ENCODE data around the gene PTGIR. TPM values are rescaled to one million over a fixed set of nuclear protein-coding genes. Genes with fewer than 3 reads are reported as not detected.
A peak's percentile ranks its signal among the peaks of the same experiment; 100 is the strongest.

The PTGIR gene
- 1 to 10 TPM in 2 of 3 donors, under 1 TPM in 1; 0.75 to 1.4 (median 1.0) TPM for total RNA-seq
- total RNA-seq (2013) = 2.5 TPM

GRCh38 chr19:46624958-46625661 lies at the start of gene PTGIR:
PTGIR (minus strand) TSS chr19:46625089; CDS start chr19:46624225, 864 bp downstream.
- Histone ChIP-seq H3K4me3 (ENCODE audit: low read length) (no peak within 1 kb of the TSS), H3K9me3 (ENCODE audit: control insufficient read depth, insufficient read depth, low read length) (no peaks in the 10 kb centered on the region), H3K27me3 (ENCODE audit: control insufficient read depth, insufficient read depth, low read length) (no peaks in the 10 kb centered on the region), H3K4me1 (ENCODE audit: control insufficient read depth, insufficient read depth, low read length) (peaks cover 16% of the 10 kb centered on the region), H3K27ac (ENCODE audit: low read length) (no peak within 1 kb of the TSS), H3K36me3 (ENCODE audit: control insufficient read depth, insufficient read depth, low read length) (no peaks in the 10 kb centered on the region)
- intact Hi-C loops (cut with micrococcal nuclease) = no loop called here
- H3K36me3 Mint-ChIP-seq = no peaks in the 10 kb centered on the region
- TF ChIP-seq CTCF (IDR thresholded peaks at IDR 0.05) = no peak
- DNase-seq (peak in 1 of 2 donors; percentile 33), ATAC-seq (no peak)
- H3K4me3 Mint-ChIP-seq = no peak within 1 kb of the TSS
- peaks cover 6 to 27% of the 10 kb centered on the region in 2 donors for H3K27me3 Mint-ChIP-seq (ENCODE audit: low read depth in 2 of 2)
- H3K4me1 Mint-ChIP-seq = peaks cover 0 to 11% of the 10 kb centered on the region in 2 donors
- no peak within 1 kb of the TSS for H3K27ac Mint-ChIP-seq
- 20% methylated on average over 13 of the region's 13 CpGs for WGBS (ENCODE audit: insufficient coverage)
- H3K9me3 Mint-ChIP-seq = no peaks in the 10 kb centered on the region

- intact Hi-C loops (cut with micrococcal nuclease) = no loop called here
Measured at GRCh38 chr19:46670813-46671212, 45.9 kb upstream of the PTGIR start.

DNA sequence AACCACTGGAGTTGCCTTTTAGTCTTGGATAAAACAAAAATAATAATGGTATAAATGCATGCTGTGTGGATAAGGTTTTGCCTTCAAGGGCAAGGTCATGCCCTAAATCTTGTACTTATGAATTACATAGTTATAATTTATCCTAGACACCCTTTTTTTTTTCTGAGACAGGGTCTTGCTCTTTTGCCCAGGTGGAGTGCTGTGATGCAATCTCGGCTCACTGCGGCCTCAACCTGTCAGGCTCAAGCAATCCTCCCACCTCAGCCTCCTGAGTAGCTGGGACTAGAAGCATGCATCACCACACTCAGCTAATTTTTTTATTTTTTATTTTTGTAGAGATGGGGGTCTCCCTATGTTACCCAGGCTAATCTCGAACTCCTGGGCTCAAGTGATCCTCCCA lies 43.8 kb upstream of the PTGIR start:
- H3K36me3 Mint-ChIP-seq = no peaks in the 10 kb centered on the region
- ATAC-seq (no peak), DNase-seq (no peak)
- no peak overlapping the region for H3K4me3 ChIP-seq (ENCODE audit: low read length)
- no peaks in the 10 kb centered on the region for H3K27me3 Mint-ChIP-seq (ENCODE audit: low read depth in 2 of 2)
- WGBS (ENCODE audit: insufficient coverage) = 90% methylated on average over 3 of the region's 3 CpGs
- no peaks in the 10 kb centered on the region for H3K9me3 ChIP-seq (ENCODE audit: control insufficient read depth, insufficient read depth, low read length)
- no peaks in the 10 kb centered on the region for H3K9me3 Mint-ChIP-seq
- H3K27ac ChIP-seq (ENCODE audit: low read length) = no peak overlapping the region
- intact Hi-C loops (cut with micrococcal nuclease) = no loop called here
- H3K4me1 Mint-ChIP-seq = no peaks in the 10 kb centered on the region
- peaks cover 15% of the 10 kb centered on the region for H3K36me3 ChIP-seq (ENCODE audit: control insufficient read depth, insufficient read depth, low read length)
- no peaks in the 10 kb centered on the region for H3K4me1 ChIP-seq (ENCODE audit: control insufficient read depth, insufficient read depth, low read length)
- no peak overlapping the region for H3K27ac Mint-ChIP-seq
- H3K4me3 Mint-ChIP-seq = no peak overlapping the region
- no peak for TF ChIP-seq CTCF (IDR thresholded peaks at IDR 0.05)
- no peaks in the 10 kb centered on the region for H3K27me3 ChIP-seq (ENCODE audit: control insufficient read depth, insufficient read depth, low read length)

More at GRCh38 chr19:46670813-46671212, 45.9 kb upstream of the PTGIR start:
- H3K9me3 Mint-ChIP-seq = no peaks in the 10 kb centered on the region
- H3K27me3 Mint-ChIP-seq (ENCODE audit: low read depth in 2 of 2) = no peaks in the 10 kb centered on the region
- Histone ChIP-seq H3K4me3 (ENCODE audit: low read length) (no peak overlapping the region), H3K4me1 (ENCODE audit: control insufficient read depth, insufficient read depth, low read length) (no peaks in the 10 kb centered on the region), H3K9me3 (ENCODE audit: control insufficient read depth, insufficient read depth, low read length) (no peaks in the 10 kb centered on the region), H3K36me3 (ENCODE audit: control insufficient read depth, insufficient read depth, low read length) (peaks cover 35% of the 10 kb centered on the region), H3K27me3 (ENCODE audit: control insufficient read depth, insufficient read depth, low read length) (no peaks in the 10 kb centered on the region), H3K27ac (ENCODE audit: low read length) (no peak overlapping the region)
- ATAC-seq (no peak), DNase-seq (no peak)
- peaks cover 0 to 6% of the 10 kb centered on the region in 2 donors for H3K4me1 Mint-ChIP-seq
- H3K36me3 Mint-ChIP-seq = no peaks in the 10 kb centered on the region
- peak overlapping the region; percentile 14 to 58 for H3K27ac Mint-ChIP-seq
- TF ChIP-seq CTCF (IDR thresholded peaks at IDR 0.05) = no peak
- no peak overlapping the region for H3K4me3 Mint-ChIP-seq

DNA sequence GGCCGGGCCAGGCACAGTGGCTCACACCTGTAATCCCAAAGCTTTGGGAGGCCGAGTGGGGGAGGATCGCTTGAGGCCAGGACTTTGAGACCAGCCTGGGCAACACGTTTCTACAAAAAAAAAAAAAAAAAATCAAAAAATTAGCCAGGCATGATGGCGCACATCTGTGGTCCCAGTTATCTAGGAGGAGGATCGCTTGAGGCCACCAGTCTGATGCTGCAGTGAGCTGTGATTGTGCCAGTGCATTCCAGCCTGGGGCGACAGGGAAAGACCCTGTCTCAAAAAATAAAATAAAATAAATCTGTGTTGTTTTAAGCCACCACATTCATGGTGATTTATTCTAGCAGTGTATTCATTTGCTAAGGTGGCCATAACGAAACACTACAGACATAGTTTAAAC lies 40.2 kb upstream of the PTGIR start:
- WGBS (ENCODE audit: insufficient coverage) = 85% methylated on average over 7 of the region's 8 CpGs

More for the DNA sequence above, 40.2 kb upstream of the PTGIR start:
- peaks cover 5% of the 10 kb centered on the region for H3K27me3 ChIP-seq (ENCODE audit: control insufficient read depth, insufficient read depth, low read length)
- no peaks in the 10 kb centered on the region for H3K9me3 ChIP-seq (ENCODE audit: control insufficient read depth, insufficient read depth, low read length)
- no peak for ATAC-seq
- no peak for TF ChIP-seq CTCF (IDR thresholded peaks at IDR 0.05)
- intact Hi-C loops (cut with micrococcal nuclease) = no loop called here
- no peak overlapping the region for H3K27ac Mint-ChIP-seq
- no peaks in the 10 kb centered on the region for H3K9me3 Mint-ChIP-seq
- H3K27me3 Mint-ChIP-seq (ENCODE audit: low read depth in 2 of 2) = peaks cover under 1 to 3% of the 10 kb centered on the region in 2 donors
- no peaks in the 10 kb centered on the region for H3K36me3 Mint-ChIP-seq
- H3K36me3 ChIP-seq (ENCODE audit: control insufficient read depth, insufficient read depth, low read length) = no peaks in the 10 kb centered on the region
- H3K27ac ChIP-seq (ENCODE audit: low read length) = no peak overlapping the region
- no peak overlapping the region for H3K4me3 ChIP-seq (ENCODE audit: low read length)
- peaks cover 19% of the 10 kb centered on the region for H3K4me1 ChIP-seq (ENCODE audit: control insufficient read depth, insufficient read depth, low read length)
- DNase-seq = no peak
- H3K4me1 Mint-ChIP-seq = peaks cover 9 to 18% of the 10 kb centered on the region in 2 donors
- no peak overlapping the region for H3K4me3 Mint-ChIP-seq
